RWPE2 (cell line): ENCODE results near the gene ZNF804B.

Experiments used
- ATAC-seq: fragments of 200-7000 bp; cut with Tn5 transposase; 3 replicates; pipeline ENCODE4 v1.9.1; 2021; ENCODE audit warnings: low read depth
- DNase-seq: peaks from one replicate; pipeline ENCODE4 v3.0.0-alpha.2; 2020; ENCODE audit warnings: low spot score
- H3K27ac ChIP-seq: fragments of 450-650 bp; 2 replicates; pipeline ENCODE4 v1.5.1; 2017; ENCODE audit warnings: mild to moderate bottlenecking; ENCODE audit not compliant: poor library complexity, severe bottlenecking
- H3K27me3 ChIP-seq: fragments of 250-450 bp; sonication (Bioruptor Pico); 2 replicates; pipeline ENCODE4 v1.5.1; 2021; ENCODE audit warnings: mild to moderate bottlenecking, moderate library complexity; ENCODE audit not compliant: insufficient read depth, poor library complexity, severe bottlenecking
- H3K36me3 ChIP-seq: fragments of 250-450 bp; sonication (Bioruptor Pico); 2 replicates; pipeline ENCODE4 v1.5.1; 2020; ENCODE audit warnings: low read depth, mild to moderate bottlenecking, moderate library complexity
- H3K4me1 ChIP-seq: fragments of 250-450 bp; sonication (Bioruptor Pico); 2 replicates; pipeline ENCODE4 v1.5.1; 2021; ENCODE audit warnings: mild to moderate bottlenecking, moderate library complexity; ENCODE audit not compliant: insufficient read depth, poor library complexity, severe bottlenecking
- H3K4me3 ChIP-seq: fragments of 250-450 bp; sonication (Bioruptor Pico); 2 replicates; pipeline ENCODE4 v1.5.1; 2021; ENCODE audit warnings: mild to moderate bottlenecking, moderate library complexity; ENCODE audit not compliant: severe bottlenecking
- H3K9me3 ChIP-seq: fragments of 250-450 bp; sonication (Bioruptor Pico); 2 replicates; pipeline ENCODE4 v1.5.1; 2021; ENCODE audit warnings: mild to moderate bottlenecking, moderate library complexity; ENCODE audit not compliant: severe bottlenecking
- TF ChIP-seq, protein P1 (sequence below): fragments of 450-650 bp; IDR thresholded peaks from one replicate; pipeline ENCODE4 v1.5.1; 2017; ENCODE audit warnings: mild to moderate bottlenecking, moderate library complexity; ENCODE audit not compliant: poor library complexity, severe bottlenecking

ZNF804B gene

DNA sequence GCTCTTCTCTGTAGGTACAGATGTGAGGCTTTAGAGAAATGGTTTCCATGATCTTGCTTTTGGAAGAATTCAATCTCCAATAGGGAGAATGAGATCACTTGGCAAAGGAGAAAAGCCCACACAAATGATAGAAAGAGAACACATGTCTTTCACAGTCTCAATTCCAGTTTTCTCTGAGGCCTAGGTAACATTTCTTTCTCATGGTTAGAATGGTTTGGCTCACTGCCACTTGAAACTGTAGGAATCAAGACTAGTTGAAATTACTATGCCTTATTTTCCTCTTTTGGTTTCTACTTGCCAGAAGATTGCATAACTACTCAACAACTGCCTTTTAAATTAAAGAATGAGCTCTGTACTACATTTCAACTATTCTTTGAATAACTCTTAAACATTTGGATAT is 312.6 kb downstream of the ZNF804B start:
- Histone ChIP-seq H3K36me3 (no peaks in the 10 kb centered on the region), H3K27me3 (no peaks in the 10 kb centered on the region), H3K9me3 (no peaks in the 10 kb centered on the region), H3K4me1 (no peaks in the 10 kb centered on the region), H3K4me3 (no peak overlapping the region), H3K27ac (no peak overlapping the region)
- TF ChIP-seq, protein P1, sequence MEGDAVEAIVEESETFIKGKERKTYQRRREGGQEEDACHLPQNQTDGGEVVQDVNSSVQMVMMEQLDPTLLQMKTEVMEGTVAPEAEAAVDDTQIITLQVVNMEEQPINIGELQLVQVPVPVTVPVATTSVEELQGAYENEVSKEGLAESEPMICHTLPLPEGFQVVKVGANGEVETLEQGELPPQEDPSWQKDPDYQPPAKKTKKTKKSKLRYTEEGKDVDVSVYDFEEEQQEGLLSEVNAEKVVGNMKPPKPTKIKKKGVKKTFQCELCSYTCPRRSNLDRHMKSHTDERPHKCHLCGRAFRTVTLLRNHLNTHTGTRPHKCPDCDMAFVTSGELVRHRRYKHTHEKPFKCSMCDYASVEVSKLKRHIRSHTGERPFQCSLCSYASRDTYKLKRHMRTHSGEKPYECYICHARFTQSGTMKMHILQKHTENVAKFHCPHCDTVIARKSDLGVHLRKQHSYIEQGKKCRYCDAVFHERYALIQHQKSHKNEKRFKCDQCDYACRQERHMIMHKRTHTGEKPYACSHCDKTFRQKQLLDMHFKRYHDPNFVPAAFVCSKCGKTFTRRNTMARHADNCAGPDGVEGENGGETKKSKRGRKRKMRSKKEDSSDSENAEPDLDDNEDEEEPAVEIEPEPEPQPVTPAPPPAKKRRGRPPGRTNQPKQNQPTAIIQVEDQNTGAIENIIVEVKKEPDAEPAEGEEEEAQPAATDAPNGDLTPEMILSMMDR = no peak
- DNase-seq = no peak
- no peak for ATAC-seq

DNA sequence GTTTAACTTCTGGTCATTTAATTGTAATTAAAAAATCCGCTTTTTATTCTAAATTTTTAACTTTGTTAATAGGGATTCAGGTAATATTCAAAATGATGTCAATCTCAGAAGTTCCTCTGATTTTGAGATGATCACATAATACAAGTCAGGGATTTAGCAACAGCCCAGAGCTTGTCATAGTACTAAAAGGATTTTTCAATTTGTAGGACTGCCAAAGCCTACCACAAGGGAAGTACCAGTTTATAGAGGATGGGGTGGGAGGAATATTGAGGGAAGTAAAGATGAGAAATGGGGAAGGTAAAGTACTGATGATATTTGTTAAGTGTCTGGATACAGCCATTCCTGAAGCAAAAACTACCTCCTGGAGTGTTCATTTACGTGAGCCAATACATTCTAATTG is 314.3 kb downstream of the ZNF804B start:
- H3K27me3 ChIP-seq = no peaks in the 10 kb centered on the region
- H3K9me3 ChIP-seq = no peaks in the 10 kb centered on the region
- DNase-seq = no peak
- no peak overlapping the region for H3K4me3 ChIP-seq
- TF ChIP-seq, protein P1 = no peak
- H3K36me3 ChIP-seq = no peaks in the 10 kb centered on the region
- H3K4me1 ChIP-seq = no peaks in the 10 kb centered on the region
- ATAC-seq = no peak
- no peak overlapping the region for H3K27ac ChIP-seq

GRCh38 chr7:89077992-89078391 is 318.5 kb downstream of the ZNF804B start:
- Histone ChIP-seq H3K4me1 (no peaks in the 10 kb centered on the region), H3K36me3 (no peaks in the 10 kb centered on the region), H3K4me3 (no peak overlapping the region), H3K27me3 (no peaks in the 10 kb centered on the region), H3K9me3 (no peaks in the 10 kb centered on the region), H3K27ac (no peak overlapping the region)
- TF ChIP-seq, protein P1 = no peak
- no peak for DNase-seq
- ATAC-seq = no peak

DNA sequence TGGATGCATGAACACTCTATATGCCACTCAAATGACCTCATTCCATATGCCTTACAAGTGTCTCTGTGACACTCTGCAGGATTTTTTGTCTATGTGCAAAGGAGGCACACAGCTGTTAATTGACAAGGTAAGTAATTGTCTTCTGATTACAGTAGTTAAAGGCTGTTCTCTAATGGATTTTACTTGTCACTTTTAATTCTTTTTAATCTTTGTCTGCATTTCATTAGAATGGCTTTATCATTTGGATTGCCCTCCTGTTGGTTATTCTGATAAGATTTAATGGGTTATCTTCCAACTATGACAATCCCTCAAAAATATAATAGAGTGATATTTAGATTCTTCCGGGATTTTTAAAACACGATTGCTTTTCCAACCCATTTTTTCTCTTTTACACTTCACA is 326.1 kb downstream of the ZNF804B start:
- TF ChIP-seq, protein P1 = no peak
- H3K4me3 ChIP-seq = no peak overlapping the region
- H3K4me1 ChIP-seq = no peaks in the 10 kb centered on the region
- no peak for ATAC-seq
- H3K36me3 ChIP-seq = no peaks in the 10 kb centered on the region
- no peak overlapping the region for H3K27ac ChIP-seq
- no peaks in the 10 kb centered on the region for H3K27me3 ChIP-seq
- no peaks in the 10 kb centered on the region for H3K9me3 ChIP-seq
- no peak for DNase-seq

DNA sequence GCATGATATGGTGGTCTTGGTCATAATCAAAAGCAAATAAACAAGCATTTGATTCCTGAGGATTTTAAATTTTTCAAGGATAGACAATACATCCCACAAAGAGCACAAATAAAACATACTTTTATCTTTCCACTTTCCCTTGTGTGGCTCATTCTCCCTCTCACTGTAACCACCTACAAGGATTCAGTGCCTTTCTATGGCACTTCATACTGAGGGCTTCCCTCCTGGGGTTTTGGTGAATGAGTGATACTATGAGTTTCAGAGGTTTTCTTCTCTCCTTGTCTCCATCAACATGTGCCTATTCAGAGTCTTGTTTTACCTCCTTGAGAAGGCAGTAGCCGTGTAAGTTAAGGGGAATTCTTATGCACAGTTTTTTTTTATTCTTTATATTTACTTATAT is 332.1 kb downstream of the ZNF804B start:
- no peak overlapping the region for H3K27ac ChIP-seq
- DNase-seq (no peak), ATAC-seq (no peak)
- H3K4me1 ChIP-seq = no peaks in the 10 kb centered on the region
- H3K4me3 ChIP-seq = no peak overlapping the region
- no peaks in the 10 kb centered on the region for H3K36me3 ChIP-seq
- no peaks in the 10 kb centered on the region for H3K27me3 ChIP-seq
- TF ChIP-seq, protein P1 = no peak
- no peaks in the 10 kb centered on the region for H3K9me3 ChIP-seq
